Lung (tissue), 12 donors: Measurements from ENCODE around the gene FBXO34. TPM values are rescaled to one million over a fixed set of nuclear protein-coding genes. Genes with fewer than 3 reads are reported as not detected.

Source experiments
- ATAC-seq: fragments of 200-7000 bp; cut with Tn5 transposase; one replicate; pipeline ENCODE4 v1.9.1; 2020; ENCODE audit warnings: moderate number of reproducible peaks; ENCODE audit not compliant: insufficient read depth, low FRiP score
- DNase-seq, 3 donors: peaks; one replicate each; pipeline ENCODE4 v3.0.0-alpha.2; 2013 to 2017
- H3K27ac ChIP-seq, 2 donors: one replicate each; pipeline ENCODE4 v1.5.1; 2013; ENCODE audit warnings: mild to moderate bottlenecking in 2 of 2, moderate library complexity in 2 of 2, control low read depth in 1 of 2, inconsistent platforms in 1 of 2, low read depth in 1 of 2, low read length in 1 of 2
- H3K27me3 ChIP-seq, 3 donors: one replicate each; pipeline ENCODE4 v1.5.1; 2013; ENCODE audit warnings: low read length in 2 of 3; ENCODE audit not compliant: control insufficient read depth in 3 of 3, insufficient read depth in 3 of 3
- H3K36me3 ChIP-seq, 4 donors: one replicate each; pipeline ENCODE4 v1.5.1; 2013; ENCODE audit warnings: low read length in 4 of 4, mild to moderate bottlenecking in 1 of 4, moderate library complexity in 1 of 4; ENCODE audit not compliant: control insufficient read depth in 4 of 4, insufficient read depth in 4 of 4
- H3K4me1 ChIP-seq, 5 donors: one replicate each; pipeline ENCODE4 v1.5.1; 2013; ENCODE audit warnings: low read length in 5 of 5, mild to moderate bottlenecking in 2 of 5, moderate library complexity in 1 of 5; ENCODE audit not compliant: control insufficient read depth in 5 of 5, insufficient read depth in 5 of 5
- H3K4me3 ChIP-seq: one replicate; pipeline ENCODE4 v1.5.1; 2013; ENCODE audit warnings: mild to moderate bottlenecking, control low read depth, moderate library complexity
- H3K9ac ChIP-seq, 2 donors: one replicate each; pipeline ENCODE4 v1.5.1; 2013; ENCODE audit warnings: low read length in 2 of 2, control low read depth in 1 of 2; ENCODE audit not compliant: insufficient read depth in 1 of 2
- H3K9me3 ChIP-seq, 4 donors: one replicate each; pipeline ENCODE4 v1.5.1; 2013; ENCODE audit warnings: low read length in 3 of 4, mild to moderate bottlenecking in 1 of 4, moderate library complexity in 1 of 4; ENCODE audit not compliant: control insufficient read depth in 4 of 4, insufficient read depth in 3 of 4
- CTCF ChIP-seq: IDR thresholded peaks from 2 replicates; pipeline ENCODE4 v1.5.1; 2012; ENCODE audit warnings: mild to moderate bottlenecking; ENCODE audit errors: control extremely low read depth, extremely low read depth
- WGBS, 2 donors: extraction: QIAGEN DNeasy Blood & Tissue Kit; methylation state at CpG; one replicate each; pipeline ENCODE4 v1.1.7; 2013; 5-methylcytosine and 5-hydroxymethylcytosine counted together
- polyA plus RNA-seq, 2 donors: library from polyadenylated mRNA; stranded (reverse); fragments of 200-250 nt; gene quantifications; one replicate each; pipeline ENCODE4 v1.2.1, GENCODE V29; 2013
- total RNA-seq, 2 donors: library from RNA; depleted of rRNA in 1 of 2; stranded (reverse); fragments of >200 nt in 1 of 2; gene quantifications; one replicate each; pipeline ENCODE4 v1.2.1, GENCODE V29; 2014 to 2021
- donor health status: control.
- donor health status: control.
- donor health status: Bipolar disorder and iron deficiency.
- donor health status: healthy.
- donor health status: DM: yes; HTN: yes; CAD: no.

FBXO34 gene
- total and polyA plus RNA-seq, 4 donors: 14.0 to 59.4 (median 22.2) TPM

GRCh38 chr14:55255979-55256378 lies 15.2 kb upstream of the FBXO34 start:
- no peaks in the 10 kb centered on the region for H3K4me1 ChIP-seq
- H3K27ac ChIP-seq: no peak overlapping the region
- no peak for TF ChIP-seq CTCF
- WGBS, 2 donors: 70 to 80% methylated on average over 3 of the region's 3 CpGs
- no peaks in the 10 kb centered on the region for H3K9me3 ChIP-seq
- no peak overlapping the region for H3K9ac ChIP-seq
- no peaks in the 10 kb centered on the region for H3K36me3 ChIP-seq
- no peak for ATAC-seq
- H3K4me3 ChIP-seq: no peak overlapping the region
- peaks cover 0 to 3% (median 2%) of the 10 kb centered on the region in 3 donors for H3K27me3 ChIP-seq
- no peak for DNase-seq

- DNase-seq (no peak), ATAC-seq (no peak)
- no peak overlapping the region for H3K4me3 ChIP-seq
- H3K36me3 ChIP-seq: no peaks in the 10 kb centered on the region
- H3K27ac ChIP-seq: no peak overlapping the region
- TF ChIP-seq CTCF: no peak
- no peak overlapping the region for H3K9ac ChIP-seq
- H3K9me3 ChIP-seq: no peaks in the 10 kb centered on the region
- WGBS, 2 donors: 47 to 67% methylated on average over 6 of the region's 6 CpGs
- H3K4me1 ChIP-seq: no peaks in the 10 kb centered on the region
- H3K27me3 ChIP-seq: peaks cover 0 to 3% (median 3%) of the 10 kb centered on the region in 3 donors
Observed at GRCh38 chr14:55256586-55256985, 14.6 kb upstream of the FBXO34 start.

GRCh38 chr14:55265197-55265596 lies 6.0 kb upstream of the FBXO34 start:
- Histone ChIP-seq H3K9me3 (no peaks in the 10 kb centered on the region), H3K9ac (no peak overlapping the region), H3K4me1 (peaks cover 0 to 1% (median 0%) of the 10 kb centered on the region in 5 donors), H3K36me3 (no peaks in the 10 kb centered on the region), H3K27me3 (peaks cover 0 to 3% (median 3%) of the 10 kb centered on the region in 3 donors), H3K4me3 (no peak overlapping the region), H3K27ac (no peak overlapping the region)
- DNase-seq (no peak), ATAC-seq (no peak)
- 53 to 68% methylated on average over 4 of the region's 4 CpGs for WGBS, 2 donors
- no peak for TF ChIP-seq CTCF

GRCh38 chr14:55267820-55268219 lies 3.4 kb upstream of the FBXO34 start:
- ATAC-seq (no peak), DNase-seq (peak; percentile 59 to 79 (median 73))
- H3K27ac ChIP-seq: no peak overlapping the region
- H3K27me3 ChIP-seq: no peaks in the 10 kb centered on the region
- H3K9me3 ChIP-seq: no peaks in the 10 kb centered on the region
- TF ChIP-seq CTCF: no peak
- no peak overlapping the region for H3K9ac ChIP-seq
- WGBS, 2 donors: 55 to 79% methylated on average over 3 of the region's 3 CpGs
- H3K4me1 ChIP-seq: peaks cover 0 to 5% (median 3%) of the 10 kb centered on the region in 5 donors
- no peaks in the 10 kb centered on the region for H3K36me3 ChIP-seq
- no peak overlapping the region for H3K4me3 ChIP-seq
